ENCODE data around the gene NECAB2.
A peak's percentile ranks its signal among the peaks of the same experiment; 100 is the strongest.

DNA sequence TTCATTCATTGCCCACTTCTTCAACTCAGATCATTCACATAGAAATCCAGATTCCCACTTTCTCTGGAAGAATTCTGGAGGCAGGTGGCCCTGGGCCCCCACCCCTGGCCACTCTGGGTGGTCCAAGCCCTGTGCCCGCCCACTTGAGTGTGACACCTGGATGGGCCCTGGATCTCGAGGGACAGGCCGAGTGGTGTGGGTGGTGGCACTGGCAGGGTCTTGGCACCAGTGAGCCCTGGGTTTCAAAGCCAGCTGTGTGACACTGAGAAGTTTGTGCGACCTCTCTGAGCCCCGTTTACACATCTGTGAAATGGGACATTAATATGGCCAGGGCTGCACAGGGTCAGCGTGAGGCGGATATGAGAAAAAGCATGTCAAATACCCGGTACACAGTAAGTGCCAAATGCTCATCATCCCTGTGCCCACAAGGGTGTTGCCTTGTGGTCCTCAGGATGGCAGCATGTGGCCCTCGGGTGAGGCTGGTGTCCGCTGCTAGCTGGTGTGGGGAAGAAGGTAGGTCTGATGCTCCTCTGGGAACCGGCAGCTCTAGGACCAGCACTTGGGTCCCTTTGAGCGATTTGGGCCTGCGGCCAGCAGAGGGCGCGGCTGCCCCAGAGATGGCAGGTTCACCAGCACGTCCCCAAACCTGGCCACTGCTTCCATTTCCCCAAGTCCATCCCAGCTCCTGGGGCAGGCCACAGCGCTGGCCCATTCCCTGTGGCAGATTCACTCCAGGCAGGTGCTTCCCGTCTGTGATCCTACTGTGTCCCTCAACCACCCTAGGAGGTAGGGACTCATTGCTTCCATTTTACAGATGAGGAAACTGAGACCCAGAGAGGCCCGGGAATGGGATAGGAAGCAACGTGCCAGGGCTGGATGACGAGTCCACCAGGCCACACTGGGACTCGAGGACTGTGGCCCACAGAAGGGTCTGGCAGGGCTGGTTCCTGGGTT, 11.4 kb upstream of the NECAB2 start:
- TF ChIP-seq, protein P1, sequence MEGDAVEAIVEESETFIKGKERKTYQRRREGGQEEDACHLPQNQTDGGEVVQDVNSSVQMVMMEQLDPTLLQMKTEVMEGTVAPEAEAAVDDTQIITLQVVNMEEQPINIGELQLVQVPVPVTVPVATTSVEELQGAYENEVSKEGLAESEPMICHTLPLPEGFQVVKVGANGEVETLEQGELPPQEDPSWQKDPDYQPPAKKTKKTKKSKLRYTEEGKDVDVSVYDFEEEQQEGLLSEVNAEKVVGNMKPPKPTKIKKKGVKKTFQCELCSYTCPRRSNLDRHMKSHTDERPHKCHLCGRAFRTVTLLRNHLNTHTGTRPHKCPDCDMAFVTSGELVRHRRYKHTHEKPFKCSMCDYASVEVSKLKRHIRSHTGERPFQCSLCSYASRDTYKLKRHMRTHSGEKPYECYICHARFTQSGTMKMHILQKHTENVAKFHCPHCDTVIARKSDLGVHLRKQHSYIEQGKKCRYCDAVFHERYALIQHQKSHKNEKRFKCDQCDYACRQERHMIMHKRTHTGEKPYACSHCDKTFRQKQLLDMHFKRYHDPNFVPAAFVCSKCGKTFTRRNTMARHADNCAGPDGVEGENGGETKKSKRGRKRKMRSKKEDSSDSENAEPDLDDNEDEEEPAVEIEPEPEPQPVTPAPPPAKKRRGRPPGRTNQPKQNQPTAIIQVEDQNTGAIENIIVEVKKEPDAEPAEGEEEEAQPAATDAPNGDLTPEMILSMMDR (IDR thresholded peaks at IDR 0.05) = peak; percentile 71 to 87 (median 78)
- no peak for TF ChIP-seq EP300 (IDR thresholded peaks at IDR 0.05)
